SK-N-SH treated with all-trans-retinoic acid at 6 μM for 48 hours (cell line): ENCODE measurements around the gene LIAS.

Experiments used
- ATAC-seq: fragments of 200-7000 bp; cut with Tn5 transposase; 3 replicates; pipeline ENCODE4 v1.9.1; 2020; ENCODE audit warnings: mild to moderate bottlenecking, moderate library complexity
- RARB ChIP-seq: fragments of 250-450 bp; sonication (Bioruptor Pico); IDR thresholded peaks from 2 replicates; pipeline ENCODE4 v1.8.0; 2021; ENCODE audit warnings: mild to moderate bottlenecking, moderate library complexity
- ZNF70 ChIP-seq: fragments of 450-650 bp; formaldehyde crosslinking; IDR thresholded peaks from 2 replicates; pipeline ENCODE4 v1.5.0; 2020; ENCODE audit warnings: mild to moderate bottlenecking, moderate library complexity

The LIAS gene

GRCh38 chr4:39528061-39528465 is 69.2 kb downstream of the LIAS start:
- TF ChIP-seq RARB (CRISPR knock-in tag), result no peak
- TF ChIP-seq ZNF70 (CRISPR knock-in tag), result peak; percentile 32; the same call in 1 of the 2 replicates
- TF ChIP-seq, all 23 proteins: peak for 1
- peak; percentile 62 for ATAC-seq
